ENCODE measurements around the gene FAM168B.

DNA sequence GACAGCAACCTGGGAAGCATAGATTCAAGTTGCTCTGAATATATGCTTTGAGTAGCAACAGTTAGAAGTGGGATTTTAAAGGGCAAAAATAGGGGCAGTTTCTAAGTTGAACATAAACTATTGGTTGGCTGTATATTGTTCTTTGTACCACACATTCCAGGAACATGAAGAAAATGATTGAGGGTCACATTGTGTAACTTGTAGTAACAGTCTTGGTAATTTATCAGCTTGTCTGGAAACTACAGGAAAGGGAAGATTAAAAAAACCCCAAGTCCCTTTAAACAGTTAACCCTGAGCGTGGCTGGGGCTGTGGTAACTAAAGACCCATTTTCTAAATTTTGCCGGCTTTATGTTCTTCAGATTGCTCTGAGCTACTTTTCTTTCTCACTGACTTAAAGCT lies 19.3 kb upstream of the FAM168B start:
- no peak for TF ChIP-seq POLR2A (IDR thresholded peaks at IDR 0.05)
- TF ChIP-seq, protein P1, sequence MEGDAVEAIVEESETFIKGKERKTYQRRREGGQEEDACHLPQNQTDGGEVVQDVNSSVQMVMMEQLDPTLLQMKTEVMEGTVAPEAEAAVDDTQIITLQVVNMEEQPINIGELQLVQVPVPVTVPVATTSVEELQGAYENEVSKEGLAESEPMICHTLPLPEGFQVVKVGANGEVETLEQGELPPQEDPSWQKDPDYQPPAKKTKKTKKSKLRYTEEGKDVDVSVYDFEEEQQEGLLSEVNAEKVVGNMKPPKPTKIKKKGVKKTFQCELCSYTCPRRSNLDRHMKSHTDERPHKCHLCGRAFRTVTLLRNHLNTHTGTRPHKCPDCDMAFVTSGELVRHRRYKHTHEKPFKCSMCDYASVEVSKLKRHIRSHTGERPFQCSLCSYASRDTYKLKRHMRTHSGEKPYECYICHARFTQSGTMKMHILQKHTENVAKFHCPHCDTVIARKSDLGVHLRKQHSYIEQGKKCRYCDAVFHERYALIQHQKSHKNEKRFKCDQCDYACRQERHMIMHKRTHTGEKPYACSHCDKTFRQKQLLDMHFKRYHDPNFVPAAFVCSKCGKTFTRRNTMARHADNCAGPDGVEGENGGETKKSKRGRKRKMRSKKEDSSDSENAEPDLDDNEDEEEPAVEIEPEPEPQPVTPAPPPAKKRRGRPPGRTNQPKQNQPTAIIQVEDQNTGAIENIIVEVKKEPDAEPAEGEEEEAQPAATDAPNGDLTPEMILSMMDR (IDR thresholded peaks at IDR 0.05), result no peak
